Measurements from ENCODE around the gene WDR43.

Gene WDR43

GRCh38 chr2:28905533-28905932, 11.1 kb downstream of the WDR43 start:
- in situ Hi-C loops (cut with HindIII; ENCODE audit: low sequenced_read_pairs), result no loop called here
- TF ChIP-seq, protein P1, sequence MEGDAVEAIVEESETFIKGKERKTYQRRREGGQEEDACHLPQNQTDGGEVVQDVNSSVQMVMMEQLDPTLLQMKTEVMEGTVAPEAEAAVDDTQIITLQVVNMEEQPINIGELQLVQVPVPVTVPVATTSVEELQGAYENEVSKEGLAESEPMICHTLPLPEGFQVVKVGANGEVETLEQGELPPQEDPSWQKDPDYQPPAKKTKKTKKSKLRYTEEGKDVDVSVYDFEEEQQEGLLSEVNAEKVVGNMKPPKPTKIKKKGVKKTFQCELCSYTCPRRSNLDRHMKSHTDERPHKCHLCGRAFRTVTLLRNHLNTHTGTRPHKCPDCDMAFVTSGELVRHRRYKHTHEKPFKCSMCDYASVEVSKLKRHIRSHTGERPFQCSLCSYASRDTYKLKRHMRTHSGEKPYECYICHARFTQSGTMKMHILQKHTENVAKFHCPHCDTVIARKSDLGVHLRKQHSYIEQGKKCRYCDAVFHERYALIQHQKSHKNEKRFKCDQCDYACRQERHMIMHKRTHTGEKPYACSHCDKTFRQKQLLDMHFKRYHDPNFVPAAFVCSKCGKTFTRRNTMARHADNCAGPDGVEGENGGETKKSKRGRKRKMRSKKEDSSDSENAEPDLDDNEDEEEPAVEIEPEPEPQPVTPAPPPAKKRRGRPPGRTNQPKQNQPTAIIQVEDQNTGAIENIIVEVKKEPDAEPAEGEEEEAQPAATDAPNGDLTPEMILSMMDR (IDR thresholded peaks at IDR 0.05; ENCODE audit: low read depth, low read length), result no peak
- no peak overlapping the region for H3K4me3 ChIP-seq (ENCODE audit: low read depth, low read length)
- no peak for DNase-seq (ENCODE audit: low read depth, low spot score)

DNA sequence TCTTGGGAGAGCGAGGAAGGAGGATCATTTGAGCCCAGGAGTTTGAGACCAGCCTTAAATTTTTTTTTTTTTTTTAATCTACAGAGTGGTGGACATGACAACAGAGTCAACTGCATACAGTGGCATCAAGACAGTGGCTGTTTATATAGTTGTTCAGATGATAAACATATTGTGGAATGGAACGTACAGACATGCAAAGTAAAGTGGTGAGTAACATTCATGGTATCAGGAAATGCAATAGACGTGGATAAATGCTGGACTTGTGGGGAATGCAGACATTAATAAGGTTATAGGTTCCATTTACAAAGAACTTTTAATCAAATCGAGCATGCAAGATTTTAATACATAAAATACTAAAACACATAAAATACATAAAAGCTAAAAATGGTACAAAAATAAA, 11.9 kb downstream of the WDR43 start:
- in situ Hi-C loops (cut with HindIII; ENCODE audit: low sequenced_read_pairs), result no loop called here
- H3K4me3 ChIP-seq (ENCODE audit: low read depth, low read length), result no peak overlapping the region
- DNase-seq (ENCODE audit: low read depth, low spot score), result no peak
- TF ChIP-seq, protein P1 (IDR thresholded peaks at IDR 0.05; ENCODE audit: low read depth, low read length), result no peak

DNA sequence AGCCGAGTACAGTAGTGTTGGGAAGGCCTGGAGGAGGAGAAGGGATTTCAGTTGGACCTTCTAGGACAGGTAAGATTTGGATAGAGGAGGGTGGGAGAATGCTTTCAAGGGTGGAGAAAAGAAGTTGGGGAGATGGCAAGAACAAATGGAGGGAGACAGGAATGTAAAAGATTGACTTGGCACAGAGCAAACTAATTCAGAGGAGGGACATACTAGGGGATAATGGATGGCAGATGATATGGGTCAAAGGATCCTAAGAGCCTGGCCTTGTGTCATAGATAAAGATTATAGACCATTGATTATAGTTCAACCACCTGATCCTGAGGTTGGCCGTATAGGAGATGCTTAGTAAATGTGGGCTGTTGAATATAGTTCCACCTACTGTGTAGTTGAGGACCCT, 12.4 kb downstream of the WDR43 start:
- in situ Hi-C loops (cut with HindIII; ENCODE audit: low sequenced_read_pairs), result no loop called here
- TF ChIP-seq, protein P1 (IDR thresholded peaks at IDR 0.05; ENCODE audit: low read depth, low read length), result no peak
- H3K4me3 ChIP-seq (ENCODE audit: low read depth, low read length), result no peak overlapping the region
- no peak for DNase-seq (ENCODE audit: low read depth, low spot score)

DNA sequence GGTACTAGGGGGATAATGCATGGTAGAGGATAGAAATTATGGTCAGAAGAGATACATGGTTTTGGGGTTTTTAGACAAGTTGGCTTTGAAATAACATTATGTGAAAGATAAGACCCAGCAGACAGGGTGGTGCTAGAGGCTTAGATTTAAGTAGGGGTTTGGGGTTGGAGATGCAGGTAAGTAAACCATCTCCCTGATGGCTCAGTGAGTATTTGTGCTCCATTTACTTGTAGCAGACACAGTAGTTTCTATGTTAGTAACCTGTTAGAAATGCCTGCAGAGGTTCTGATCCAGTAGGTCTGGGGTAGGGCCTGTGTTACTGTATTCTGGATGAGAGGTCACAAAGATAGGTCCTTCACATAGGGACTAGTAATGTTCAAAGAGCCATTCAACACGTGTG, 13.7 kb downstream of the WDR43 start:
- no peak for DNase-seq (ENCODE audit: low read depth, low spot score)
- TF ChIP-seq, protein P1 (IDR thresholded peaks at IDR 0.05; ENCODE audit: low read depth, low read length), result no peak
- no peak overlapping the region for H3K4me3 ChIP-seq (ENCODE audit: low read depth, low read length)
- in situ Hi-C loops (cut with HindIII; ENCODE audit: low sequenced_read_pairs), result no loop called here

DNA sequence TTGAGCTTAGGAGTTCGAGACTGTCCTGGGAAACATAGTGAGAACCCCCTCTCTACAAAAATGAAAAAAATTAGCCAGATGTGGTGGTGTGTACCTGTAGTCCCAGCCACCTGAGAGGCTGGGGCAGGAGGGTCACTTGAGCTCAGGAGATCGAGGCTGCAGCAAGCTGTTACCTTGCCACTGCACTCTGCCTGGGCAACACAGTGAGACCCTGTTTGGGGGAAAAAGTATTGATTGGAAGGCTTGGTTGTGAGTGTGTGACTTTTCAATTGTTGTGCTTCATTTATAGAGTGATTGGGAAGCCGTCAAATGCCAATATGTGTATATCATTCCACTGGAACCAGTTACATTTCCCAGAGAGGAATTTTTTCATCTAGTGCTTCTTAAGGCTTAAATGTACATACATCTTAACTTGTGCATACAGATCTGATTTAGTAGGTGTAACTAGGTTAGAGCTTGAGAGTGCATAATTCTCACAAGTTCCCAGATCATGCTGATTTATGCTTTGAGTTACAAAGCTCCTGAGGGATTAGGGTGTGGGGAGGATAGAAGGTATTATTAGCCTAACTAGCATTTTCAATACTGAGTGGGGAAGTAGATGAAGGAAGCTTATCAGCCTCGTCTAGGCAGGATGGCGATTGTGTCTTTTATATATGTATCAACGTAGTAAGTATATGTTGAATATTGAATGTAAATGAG, 15.3 kb downstream of the WDR43 start:
- H3K4me3 ChIP-seq (ENCODE audit: low read depth, low read length), result no peak overlapping the region
- in situ Hi-C loops (cut with HindIII; ENCODE audit: low sequenced_read_pairs), result no loop called here
- TF ChIP-seq, protein P1 (IDR thresholded peaks at IDR 0.05; ENCODE audit: low read depth, low read length), result no peak
- no peak for DNase-seq (ENCODE audit: low read depth, low spot score)

- in situ Hi-C loops (cut with HindIII; ENCODE audit: low sequenced_read_pairs), result no loop called here
- no peak for DNase-seq (ENCODE audit: low read depth, low spot score)
- TF ChIP-seq, protein P1 (IDR thresholded peaks at IDR 0.05; ENCODE audit: low read depth, low read length), result no peak
- H3K4me3 ChIP-seq (ENCODE audit: low read depth, low read length), result no peak overlapping the region
Observed at GRCh38 chr2:28915939-28916338, 21.5 kb downstream of the WDR43 start.

Measured in astrocyte of the spinal cord (primary cell).